Measurements from ENCODE around the gene NPIPA1.
A peak's percentile ranks its signal among the peaks of the same experiment; 100 is the strongest.
"Not testable (repeated sequence)": the region's sequence is repeated elsewhere in the genome, so short reads cannot be mapped to it uniquely, and the experiment has no call there.

Gene NPIPA1

GRCh38 chr16:14937143-14937542 is at the start of gene NPIPA1:
NPIPA1 (plus strand) TSS chr16:14937443; CDS start chr16:14937443, 0 bp downstream.
- in situ Hi-C loops (cut with HindIII; ENCODE audit: low sequenced_read_pairs); DNase-seq (ENCODE audit: low read depth); H3K4me3 ChIP-seq (ENCODE audit: low read depth, low read length): not testable (repeated sequence)

GRCh38 chr16:14892111-14892510 is 45.1 kb upstream of the NPIPA1 start:
- DNase-seq (ENCODE audit: low read depth); H3K4me3 ChIP-seq (ENCODE audit: low read depth, low read length); in situ Hi-C loops (cut with HindIII; ENCODE audit: low sequenced_read_pairs): not testable (repeated sequence)

- H3K4me3 ChIP-seq (ENCODE audit: low read depth, low read length); DNase-seq (ENCODE audit: low read depth); in situ Hi-C loops (cut with HindIII; ENCODE audit: low sequenced_read_pairs): not testable (repeated sequence)
Observed at GRCh38 chr16:14895382-14895781, 41.9 kb upstream of the NPIPA1 start.

GRCh38 chr16:14896023-14896422 is 41.2 kb upstream of the NPIPA1 start:
- H3K4me3 ChIP-seq (ENCODE audit: low read depth, low read length); DNase-seq (ENCODE audit: low read depth); in situ Hi-C loops (cut with HindIII; ENCODE audit: low sequenced_read_pairs): not testable (repeated sequence)

GRCh38 chr16:14897006-14897664 is 40.1 kb upstream of the NPIPA1 start:
- H3K4me3 ChIP-seq (ENCODE audit: low read depth, low read length); DNase-seq (ENCODE audit: low read depth); in situ Hi-C loops (cut with HindIII; ENCODE audit: low sequenced_read_pairs): not testable (repeated sequence)

DNA sequence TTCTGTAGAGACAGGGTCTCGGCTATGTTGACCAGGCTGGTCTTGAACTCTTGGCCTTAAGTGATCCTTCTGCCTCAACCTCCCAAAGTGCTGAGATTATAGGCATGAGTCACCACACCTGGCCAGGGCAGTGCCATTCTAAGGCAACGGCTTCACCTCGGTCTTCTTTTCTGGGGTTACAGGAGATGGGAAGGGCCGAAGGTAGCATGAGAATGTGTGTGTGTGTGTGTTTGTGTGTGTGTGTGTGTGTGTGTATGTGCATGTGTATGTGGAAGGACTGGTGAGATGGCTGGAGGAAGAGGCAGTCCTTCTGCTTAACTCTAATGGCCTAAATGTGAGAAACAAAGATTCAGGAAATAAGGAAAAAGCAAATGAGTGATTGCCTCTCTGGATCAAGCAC is 39.1 kb upstream of the NPIPA1 start:
- in situ Hi-C loops (cut with HindIII; ENCODE audit: low sequenced_read_pairs); H3K4me3 ChIP-seq (ENCODE audit: low read depth, low read length); DNase-seq (ENCODE audit: low read depth): not testable (repeated sequence)

GRCh38 chr16:14903191-14903957 is 33.9 kb upstream of the NPIPA1 start:
- in situ Hi-C loops (cut with HindIII; ENCODE audit: low sequenced_read_pairs); DNase-seq (ENCODE audit: low read depth); H3K4me3 ChIP-seq (ENCODE audit: low read depth, low read length): not testable (repeated sequence)

DNA sequence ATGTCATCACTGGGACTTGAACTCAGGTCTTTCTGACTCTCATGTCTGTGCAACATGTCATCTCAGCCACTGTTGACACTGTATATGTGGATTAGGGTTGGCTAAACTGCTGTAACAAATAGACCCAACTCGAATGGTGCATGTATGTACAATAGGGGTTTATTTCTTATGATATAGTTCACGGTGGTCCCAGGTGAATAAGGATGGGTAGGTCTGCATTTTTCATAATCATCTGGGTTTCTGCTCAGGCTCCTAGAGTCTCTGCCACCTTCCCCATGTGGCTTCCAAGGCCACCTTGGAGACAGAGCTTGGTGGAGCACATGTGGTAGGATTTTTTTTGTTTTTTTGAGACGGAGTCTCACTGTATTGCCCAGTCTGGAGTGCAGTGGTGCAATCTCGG is 27.5 kb upstream of the NPIPA1 start:
- H3K4me3 ChIP-seq (ENCODE audit: low read depth, low read length); DNase-seq (ENCODE audit: low read depth); in situ Hi-C loops (cut with HindIII; ENCODE audit: low sequenced_read_pairs): not testable (repeated sequence)

- in situ Hi-C loops (cut with HindIII; ENCODE audit: low sequenced_read_pairs); DNase-seq (ENCODE audit: low read depth); H3K4me3 ChIP-seq (ENCODE audit: low read depth, low read length): not testable (repeated sequence)
Observed at GRCh38 chr16:14910833-14911629, 26.2 kb upstream of the NPIPA1 start.

GRCh38 chr16:14911954-14912353 is 25.3 kb upstream of the NPIPA1 start:
- DNase-seq (ENCODE audit: low read depth); in situ Hi-C loops (cut with HindIII; ENCODE audit: low sequenced_read_pairs): not testable (repeated sequence)
- H3K4me3 ChIP-seq (ENCODE audit: low read depth, low read length), result peak overlapping the region; percentile 36

DNA sequence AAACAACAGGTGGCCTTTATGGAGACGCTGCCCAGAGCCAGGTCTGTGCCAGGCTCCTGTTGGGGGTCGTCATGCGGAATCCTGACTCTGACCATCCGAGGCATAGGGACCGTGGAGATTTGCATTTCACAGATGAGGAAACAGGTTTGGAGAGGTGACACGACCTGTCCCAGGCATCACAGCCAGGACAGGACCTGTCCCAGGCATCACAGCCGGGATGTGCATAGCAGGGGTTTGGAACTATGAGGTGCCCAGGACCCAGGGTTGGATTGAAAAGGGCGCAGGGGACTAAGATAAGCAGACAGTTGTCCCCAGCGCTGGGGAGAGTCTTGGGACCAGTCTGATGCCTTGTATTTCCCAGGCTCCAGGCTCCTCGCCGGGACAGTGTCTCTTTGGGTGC is 24.7 kb upstream of the NPIPA1 start:
- DNase-seq (ENCODE audit: low read depth); in situ Hi-C loops (cut with HindIII; ENCODE audit: low sequenced_read_pairs): not testable (repeated sequence)

DNA sequence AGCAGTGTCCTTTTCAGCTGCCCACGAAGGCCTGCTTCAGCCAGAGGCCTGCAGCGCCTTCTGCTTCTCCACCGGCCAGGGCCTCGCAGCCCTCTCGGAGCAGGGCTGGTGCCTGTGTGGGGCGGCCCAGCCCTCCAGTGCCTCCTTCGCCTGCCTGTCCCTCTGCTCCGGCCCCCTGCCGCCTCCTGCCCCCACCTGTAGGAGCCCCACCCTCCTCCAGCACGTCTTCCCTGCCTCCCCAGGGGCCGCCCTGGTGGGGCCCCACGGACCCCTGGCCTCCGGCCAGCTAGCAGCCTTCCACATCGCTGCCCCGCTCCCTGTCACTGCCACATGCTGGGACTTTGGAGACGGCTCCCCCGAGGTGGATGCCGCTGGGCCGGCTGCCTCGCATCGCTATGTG is 18.7 kb upstream of the NPIPA1 start:
- in situ Hi-C loops (cut with HindIII; ENCODE audit: low sequenced_read_pairs); DNase-seq (ENCODE audit: low read depth); H3K4me3 ChIP-seq (ENCODE audit: low read depth, low read length): not testable (repeated sequence)

More for the DNA sequence above, 24.7 kb upstream of the NPIPA1 start:
- H3K4me3 ChIP-seq (ENCODE audit: low read depth, low read length), result not testable (repeated sequence)

GRCh38 chr16:14919837-14920600 is 17.2 kb upstream of the NPIPA1 start:
- H3K4me3 ChIP-seq (ENCODE audit: low read depth, low read length); DNase-seq (ENCODE audit: low read depth); in situ Hi-C loops (cut with HindIII; ENCODE audit: low sequenced_read_pairs): not testable (repeated sequence)

DNA sequence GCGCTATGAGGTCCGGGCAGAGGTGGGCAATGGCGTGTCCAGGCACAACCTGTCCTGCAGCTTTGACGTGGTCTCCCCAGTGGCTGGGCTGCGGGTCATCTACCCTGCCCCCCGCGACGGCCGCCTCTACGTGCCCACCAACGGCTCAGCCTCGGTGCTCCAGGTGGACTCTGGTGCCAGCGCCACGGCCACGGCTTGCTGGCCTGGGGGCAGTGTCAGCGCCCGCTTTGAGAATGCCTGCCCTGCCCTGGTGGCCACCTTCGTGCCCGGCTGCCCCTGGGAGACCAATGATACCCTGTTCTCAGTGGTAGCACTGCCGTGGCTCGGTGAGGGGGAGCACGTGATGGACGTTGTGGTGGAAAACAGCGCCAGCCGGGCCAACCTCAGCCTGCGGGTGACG is 15.0 kb upstream of the NPIPA1 start:
- H3K4me3 ChIP-seq (ENCODE audit: low read depth, low read length); DNase-seq (ENCODE audit: low read depth); in situ Hi-C loops (cut with HindIII; ENCODE audit: low sequenced_read_pairs): not testable (repeated sequence)

DNA sequence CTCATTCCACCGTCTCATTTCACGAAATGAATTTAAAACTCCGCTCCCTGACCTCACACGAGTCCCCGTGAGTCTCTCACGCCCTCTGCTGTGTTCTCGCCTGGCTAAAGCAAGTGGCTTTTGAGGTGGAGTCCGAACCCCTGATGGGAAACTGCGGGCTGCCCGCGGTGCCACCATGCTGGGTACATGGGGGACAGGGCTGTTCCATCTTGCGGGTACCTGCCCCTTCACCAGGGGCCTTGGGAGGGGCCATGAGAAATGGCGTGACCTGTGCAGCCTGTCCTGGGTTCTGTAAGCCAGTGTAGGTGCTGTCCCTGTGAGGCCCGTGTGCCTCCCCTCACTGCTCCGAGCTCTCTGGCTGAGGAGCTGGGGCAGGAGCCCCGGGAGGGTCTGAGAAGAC is 14.3 kb upstream of the NPIPA1 start:
- H3K4me3 ChIP-seq (ENCODE audit: low read depth, low read length); in situ Hi-C loops (cut with HindIII; ENCODE audit: low sequenced_read_pairs); DNase-seq (ENCODE audit: low read depth): not testable (repeated sequence)

DNA sequence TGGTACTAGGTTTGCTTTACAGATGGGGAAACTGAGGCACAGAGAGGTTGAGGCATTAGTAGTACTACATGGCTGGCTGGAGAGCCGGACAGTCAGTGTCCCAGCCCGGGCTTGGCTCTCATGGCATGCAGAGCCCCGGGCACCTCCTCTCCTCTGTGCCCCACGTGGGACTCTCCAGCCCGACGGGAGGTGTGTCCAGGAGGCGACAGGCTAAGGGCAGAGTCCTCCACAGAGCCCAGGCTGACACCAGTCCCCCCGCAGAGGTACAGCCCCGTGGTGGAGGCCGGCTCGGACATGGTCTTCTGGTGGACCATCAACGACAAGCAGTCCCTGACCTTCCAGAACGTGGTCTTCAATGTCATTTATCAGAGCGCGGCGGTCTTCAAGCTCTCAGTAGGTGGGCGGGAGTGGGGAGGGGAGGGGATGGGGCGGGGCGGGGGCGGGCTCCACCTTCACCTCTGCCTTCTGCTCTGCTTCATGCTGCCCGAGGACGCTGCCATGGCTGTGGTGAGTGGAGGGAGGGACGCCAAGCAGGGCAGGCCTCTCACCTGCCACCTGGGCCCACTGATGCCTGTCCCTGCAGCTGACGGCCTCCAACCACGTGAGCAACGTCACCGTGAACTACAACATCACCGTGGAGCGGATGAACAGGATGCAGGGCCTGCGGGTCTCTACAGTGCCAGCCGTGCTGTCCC is 13.7 kb upstream of the NPIPA1 start:
- DNase-seq (ENCODE audit: low read depth); in situ Hi-C loops (cut with HindIII; ENCODE audit: low sequenced_read_pairs): not testable (repeated sequence)

More for the DNA sequence above, 13.7 kb upstream of the NPIPA1 start:
- H3K4me3 ChIP-seq (ENCODE audit: low read depth, low read length), result not testable (repeated sequence)
